OCI-LY7 (cell line): ENCODE data around the gene H6PD. TPM values are rescaled to one million over a fixed set of nuclear protein-coding genes. Genes with fewer than 3 reads are reported as not detected.

Experiments used
- BruUV-seq: library from RNA; stranded (reverse); fragments of 400-500 nt; replicated peaks from 2 replicates; lab custom pipeline; 2021; lab: Mats Ljungman, UMichigan
- CTCF ChIA-PET: fragments of 300-600 bp; sonication (Branson Sonifier 250); formaldehyde crosslinking; loops from one replicate; lab custom pipeline; 2022; ENCODE audit warnings: antibody characterized with exemption; ENCODE audit not compliant: unreplicated experiment; lab: Charles Lee
- POLR2A ChIA-PET: fragments of 300-600 bp; sonication (Branson Sonifier 250); formaldehyde crosslinking; loops from one replicate; lab custom pipeline; 2022; ENCODE audit warnings: antibody characterized with exemption; lab: Charles Lee
- DNase-seq: peaks from one replicate; pipeline ENCODE4 v3.0.0-alpha.2; 2015; ENCODE audit warnings: low spot score
- H2AFZ ChIP-seq: fragments of 200-600 bp; sonication (generic), shearing (Covaris generic); 2 replicates; pipeline ENCODE4 v1.6.1; 2014; ENCODE audit warnings: mild to moderate bottlenecking, antibody characterized with exemption, low read length, moderate library complexity
- H3K27ac ChIP-seq: fragments of 200-600 bp; sonication (generic); 2 replicates; pipeline ENCODE4 v1.5.1; 2014; ENCODE audit warnings: mixed run types, low read depth, mild to moderate bottlenecking, moderate library complexity, low read length, inconsistent platforms; ENCODE audit not compliant: poor library complexity, severe bottlenecking
- H3K36me3 ChIP-seq: fragments of 200-600 bp; sonication (generic); 2 replicates; pipeline ENCODE4 v1.6.1; 2014; ENCODE audit warnings: mild to moderate bottlenecking, antibody characterized with exemption, low read length, moderate library complexity, mixed read lengths; ENCODE audit not compliant: insufficient read depth
- H3K4me1 ChIP-seq: fragments of 200-600 bp; sonication (generic); 2 replicates; pipeline ENCODE4 v1.5.1; 2014; ENCODE audit warnings: mild to moderate bottlenecking, low read length; ENCODE audit not compliant: insufficient read depth, poor library complexity, severe bottlenecking
- H3K4me2 ChIP-seq: fragments of 200-600 bp; sonication (generic); 2 replicates; pipeline ENCODE4 v1.6.1; 2014; ENCODE audit warnings: mild to moderate bottlenecking, low read length
- H3K4me3 ChIP-seq: fragments of 200-600 bp; sonication (generic); 2 replicates; pipeline ENCODE4 v1.5.1; 2014; ENCODE audit warnings: mild to moderate bottlenecking, low read depth, low read length; ENCODE audit not compliant: poor library complexity, severe bottlenecking
- H3K79me2 ChIP-seq: fragments of 200-600 bp; sonication (generic); 2 replicates; pipeline ENCODE4 v1.6.1; 2016; ENCODE audit warnings: low read depth, mild to moderate bottlenecking, low read length, moderate library complexity, mixed read lengths; ENCODE audit not compliant: insufficient read depth
- H3K9me2 ChIP-seq: fragments of 200-600 bp; sonication (generic); 2 replicates; pipeline ENCODE4 v1.6.1; 2016; ENCODE audit warnings: mild to moderate bottlenecking, low read length, mixed read lengths; ENCODE audit not compliant: insufficient read depth
- H3K9me3 ChIP-seq: fragments of 200-600 bp; sonication (generic); 2 replicates; pipeline ENCODE4 v1.6.1; 2014; ENCODE audit warnings: mild to moderate bottlenecking, mixed run types, low read length, mixed read lengths
- H4K20me1 ChIP-seq: fragments of 200-600 bp; sonication (generic); 2 replicates; pipeline ENCODE4 v1.6.1; 2014; ENCODE audit warnings: mild to moderate bottlenecking, antibody characterized with exemption, low read length, moderate library complexity, mixed read lengths; ENCODE audit not compliant: insufficient read depth
- CTCF ChIP-seq: fragments of 200-600 bp; sonication (generic); conservative IDR thresholded peaks from 2 replicates; pipeline ENCODE4 v1.5.1; 2014; ENCODE audit warnings: mild to moderate bottlenecking, antibody characterized with exemption, low read length, moderate library complexity, mixed read lengths
- EZH2phosphoT487 ChIP-seq: fragments of 200-600 bp; sonication (generic); IDR thresholded peaks from 2 replicates; pipeline ENCODE4 v1.6.1; 2018; ENCODE audit warnings: low read depth, borderline replicate concordance, mild to moderate bottlenecking, mixed run types, antibody characterized with exemption, low read length, moderate library complexity, mixed read lengths
- intact Hi-C: fragments of 100-400 bp; cut with micrococcal nuclease; formaldehyde crosslinking; loops from one replicate; pipeline ENCODE4 v1.10.0; 2022; ENCODE audit not compliant: unreplicated experiment
- total RNA-seq, 2 experiments: library from RNA; depleted of rRNA in 1 of 2; stranded (reverse); fragments of >200 nt in 1 of 2; shearing (Covaris generic) in 1 of 2; gene quantifications; 2 replicates each; pipeline ENCODE4 v1.2.3, GENCODE V29; 2014 to 2022

H6PD gene
- total RNA-seq, 2 experiments from 2014 or later = 8.5 to 22.1 TPM

- no peaks in the 10 kb centered on the region for H3K79me2 ChIP-seq
- POLR2A ChIA-PET = no interaction called here
- BruUV-seq = no TSS peak
Measured at GRCh38 chr1:9269721-9270120, 35.1 kb downstream of the H6PD start.

GRCh38 chr1:9270290-9270883 is 35.8 kb downstream of the H6PD start:
- H2AFZ ChIP-seq = no peak overlapping the region
- H3K27ac ChIP-seq = no peak overlapping the region
- H4K20me1 ChIP-seq = no peaks in the 10 kb centered on the region
- intact Hi-C loops = no loop called here
- no peak overlapping the region for H3K4me2 ChIP-seq
- DNase-seq = no peak
- H3K9me2 ChIP-seq = no peaks in the 10 kb centered on the region
- TF ChIP-seq EZH2phosphoT487 (no peak), CTCF (no peak)
- H3K36me3 ChIP-seq = no peaks in the 10 kb centered on the region
- CTCF ChIA-PET = no interaction called here
- no TSS peak for BruUV-seq
- POLR2A ChIA-PET = interaction anchor here (0.7 kb wide), 1 partner anchor 228 kb away, joined by 3 read pairs; no protein-coding TSS in a partner anchor
- peaks cover 2% of the 10 kb centered on the region for H3K4me1 ChIP-seq
- no peak overlapping the region for H3K4me3 ChIP-seq
- H3K79me2 ChIP-seq = no peaks in the 10 kb centered on the region
- no peaks in the 10 kb centered on the region for H3K9me3 ChIP-seq

More at GRCh38 chr1:9269721-9270120, 35.1 kb downstream of the H6PD start:
- Histone ChIP-seq H3K4me2 (no peak overlapping the region), H3K27ac (no peak overlapping the region), H3K36me3 (no peaks in the 10 kb centered on the region), H2AFZ (no peak overlapping the region), H3K4me1 (no peaks in the 10 kb centered on the region), H3K4me3 (no peak overlapping the region), H4K20me1 (no peaks in the 10 kb centered on the region), H3K9me2 (no peaks in the 10 kb centered on the region), H3K9me3 (no peaks in the 10 kb centered on the region)
- CTCF ChIA-PET = no interaction called here
- no peak for DNase-seq
- intact Hi-C loops = no loop called here
- no peak for TF ChIP-seq CTCF
- no peak for TF ChIP-seq EZH2phosphoT487

GRCh38 chr1:9271283-9271682 is 36.7 kb downstream of the H6PD start:
- TF ChIP-seq EZH2phosphoT487 = no peak
- TF ChIP-seq CTCF = no peak
- no peaks in the 10 kb centered on the region for H4K20me1 ChIP-seq
- H3K27ac ChIP-seq = no peak overlapping the region
- DNase-seq = no peak
- no peaks in the 10 kb centered on the region for H3K79me2 ChIP-seq
- BruUV-seq = no TSS peak
- no peaks in the 10 kb centered on the region for H3K9me3 ChIP-seq
- H3K4me2 ChIP-seq = no peak overlapping the region
- no peak overlapping the region for H2AFZ ChIP-seq
- H3K9me2 ChIP-seq = no peaks in the 10 kb centered on the region
- peaks cover 6% of the 10 kb centered on the region for H3K4me1 ChIP-seq
- H3K36me3 ChIP-seq = no peaks in the 10 kb centered on the region
- CTCF ChIA-PET = no interaction called here
- POLR2A ChIA-PET = interaction anchor here (0.7 kb wide), 1 partner anchor 227 kb away, joined by 3 read pairs; no protein-coding TSS in a partner anchor
- H3K4me3 ChIP-seq = no peak overlapping the region
- intact Hi-C loops = no loop called here
